ENCODE data around the gene FXYD5.

- TF ChIP-seq, protein P1, sequence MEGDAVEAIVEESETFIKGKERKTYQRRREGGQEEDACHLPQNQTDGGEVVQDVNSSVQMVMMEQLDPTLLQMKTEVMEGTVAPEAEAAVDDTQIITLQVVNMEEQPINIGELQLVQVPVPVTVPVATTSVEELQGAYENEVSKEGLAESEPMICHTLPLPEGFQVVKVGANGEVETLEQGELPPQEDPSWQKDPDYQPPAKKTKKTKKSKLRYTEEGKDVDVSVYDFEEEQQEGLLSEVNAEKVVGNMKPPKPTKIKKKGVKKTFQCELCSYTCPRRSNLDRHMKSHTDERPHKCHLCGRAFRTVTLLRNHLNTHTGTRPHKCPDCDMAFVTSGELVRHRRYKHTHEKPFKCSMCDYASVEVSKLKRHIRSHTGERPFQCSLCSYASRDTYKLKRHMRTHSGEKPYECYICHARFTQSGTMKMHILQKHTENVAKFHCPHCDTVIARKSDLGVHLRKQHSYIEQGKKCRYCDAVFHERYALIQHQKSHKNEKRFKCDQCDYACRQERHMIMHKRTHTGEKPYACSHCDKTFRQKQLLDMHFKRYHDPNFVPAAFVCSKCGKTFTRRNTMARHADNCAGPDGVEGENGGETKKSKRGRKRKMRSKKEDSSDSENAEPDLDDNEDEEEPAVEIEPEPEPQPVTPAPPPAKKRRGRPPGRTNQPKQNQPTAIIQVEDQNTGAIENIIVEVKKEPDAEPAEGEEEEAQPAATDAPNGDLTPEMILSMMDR (IDR thresholded peaks at IDR 0.05): no peak
- TF ChIP-seq POLR2A (IDR thresholded peaks at IDR 0.05): no peak
Measured at GRCh38 chr19:35179830-35180229, 25.3 kb downstream of the FXYD5 start.

Data from Peyer's patch (tissue), 4 donors.